WTC11 (cell line): ENCODE results near the gene SYPL1. TPM values are rescaled to one million over a fixed set of nuclear protein-coding genes. Genes with fewer than 3 reads are reported as not detected.

Experiments
- ATAC-seq: fragments of 200-7000 bp; cut with Tn5 transposase; 2 replicates; pipeline ENCODE4 v1.10.0; 2021; ENCODE audit warnings: mild to moderate bottlenecking, moderate library complexity
- CTCF ChIA-PET: fragments of 300-600 bp; sonication (Branson Sonifier 250); formaldehyde crosslinking; loops from one replicate; lab custom pipeline; 2021; ENCODE audit warnings: antibody characterized with exemption; lab: Charles Lee
- POLR2A ChIA-PET: fragments of 350-600 bp; sonication (Branson Sonifier 250); formaldehyde crosslinking; loops from one replicate; lab custom pipeline; 2021; ENCODE audit warnings: antibody characterized with exemption; lab: Charles Lee
- DNase-seq: peaks from one replicate; pipeline ENCODE4 v3.0.0; 2021; ENCODE audit warnings: low spot score
- H3K27ac Mint-ChIP-seq: 2 replicates; pipeline ENCODE4 v1.8.0; 2021; ENCODE audit warnings: mixed read lengths
- H3K27me3 Mint-ChIP-seq: 2 replicates; pipeline ENCODE4 v1.8.0; 2021; ENCODE audit warnings: low read depth, mild to moderate bottlenecking, moderate library complexity, mixed read lengths
- H3K36me3 Mint-ChIP-seq: 2 replicates; pipeline ENCODE4 v1.8.0; 2021; ENCODE audit warnings: mixed read lengths
- H3K4me1 Mint-ChIP-seq: 2 replicates; pipeline ENCODE4 v1.8.0; 2022; ENCODE audit warnings: mixed read lengths
- H3K4me3 Mint-ChIP-seq: 2 replicates; pipeline ENCODE4 v1.8.0; 2021; ENCODE audit warnings: mild to moderate bottlenecking, moderate library complexity, mixed read lengths
- H3K9me3 Mint-ChIP-seq: 2 replicates; pipeline ENCODE4 v1.8.0; 2021; ENCODE audit warnings: mixed read lengths
- ATF1 ChIP-seq: sonication (generic); formaldehyde crosslinking; IDR thresholded peaks from 2 replicates; pipeline ENCODE4 v1.8.1; 2023; ENCODE audit warnings: mild to moderate bottlenecking, moderate library complexity, missing genetic modification reagents
- CREB1 ChIP-seq: sonication (generic); formaldehyde crosslinking; IDR thresholded peaks from 2 replicates; pipeline ENCODE4 v1.8.0; 2023; ENCODE audit warnings: mild to moderate bottlenecking, missing genetic modification reagents
- EMX1 ChIP-seq: fragments of 250-450 bp; sonication (Bioruptor Pico); IDR thresholded peaks from 2 replicates; pipeline ENCODE4 v1.8.0; 2021; ENCODE audit warnings: mild to moderate bottlenecking
- FOXK1 ChIP-seq: sonication (generic); formaldehyde crosslinking; IDR thresholded peaks from 2 replicates; pipeline ENCODE4 v1.8.0; 2022; ENCODE audit warnings: mild to moderate bottlenecking, moderate library complexity, missing genetic modification reagents
- HMGA2 ChIP-seq: fragments of 250-450 bp; sonication (Bioruptor Pico); IDR thresholded peaks from 2 replicates; pipeline ENCODE4 v1.4.0; 2021; ENCODE audit warnings: mild to moderate bottlenecking, moderate library complexity
- NFATC4 ChIP-seq: fragments of 250-450 bp; sonication (Bioruptor Pico); IDR thresholded peaks from 2 replicates; pipeline ENCODE4 v1.9.0; 2021; ENCODE audit warnings: mild to moderate bottlenecking
- NFYB ChIP-seq: sonication (generic); formaldehyde crosslinking; conservative IDR thresholded peaks from 2 replicates; pipeline ENCODE4 v1.8.0; 2022; ENCODE audit warnings: low read depth, missing genetic modification reagents
- RELA ChIP-seq: sonication (generic); formaldehyde crosslinking; IDR thresholded peaks from 2 replicates; pipeline ENCODE4 v1.8.1; 2022; ENCODE audit warnings: missing genetic modification reagents, mild to moderate bottlenecking, borderline replicate concordance
- SMAD4 ChIP-seq: sonication (generic); formaldehyde crosslinking; IDR thresholded peaks from 2 replicates; pipeline ENCODE4 v1.8.0; 2022; ENCODE audit warnings: mild to moderate bottlenecking, missing genetic modification reagents
- total RNA-seq: library from RNA; stranded (reverse); gene quantifications from 3 replicates; pipeline ENCODE4 v1.2.3, GENCODE V29; 2021
- TF ChIP-seq, protein P1 (sequence below): sonication (generic); formaldehyde crosslinking; IDR thresholded peaks from 2 replicates; pipeline ENCODE4 v1.8.1; 2022; ENCODE audit warnings: mild to moderate bottlenecking, missing genetic modification reagents, moderate library complexity, borderline replicate concordance
- TF ChIP-seq, protein P2 (sequence below): sonication (generic); formaldehyde crosslinking; IDR thresholded peaks from 2 replicates; pipeline ENCODE4 v1.8.1; 2023; ENCODE audit warnings: mild to moderate bottlenecking, missing genetic modification reagents
- TF ChIP-seq, protein P3 (sequence below): fragments of 250-450 bp; sonication (Bioruptor Pico); IDR thresholded peaks from 2 replicates; pipeline ENCODE4 v1.9.0; 2021; ENCODE audit warnings: mild to moderate bottlenecking
- TF ChIP-seq, protein P4 (sequence below): sonication (generic); formaldehyde crosslinking; IDR thresholded peaks from 2 replicates; pipeline ENCODE4 v1.8.0; 2022; ENCODE audit warnings: missing genetic modification reagents
- TF ChIP-seq, protein P5 (sequence below): sonication (generic); formaldehyde crosslinking; IDR thresholded peaks from 2 replicates; pipeline ENCODE4 v1.8.0; 2023; ENCODE audit warnings: missing genetic modification reagents, mild to moderate bottlenecking, borderline replicate concordance
- TF ChIP-seq, protein P6 (sequence below): sonication (generic); formaldehyde crosslinking; IDR thresholded peaks from 2 replicates; pipeline ENCODE4 v1.8.0; 2022; ENCODE audit warnings: mild to moderate bottlenecking, missing genetic modification reagents

The SYPL1 gene
- total RNA-seq, 1 experiment from 2014 or later: 54.8 TPM

DNA sequence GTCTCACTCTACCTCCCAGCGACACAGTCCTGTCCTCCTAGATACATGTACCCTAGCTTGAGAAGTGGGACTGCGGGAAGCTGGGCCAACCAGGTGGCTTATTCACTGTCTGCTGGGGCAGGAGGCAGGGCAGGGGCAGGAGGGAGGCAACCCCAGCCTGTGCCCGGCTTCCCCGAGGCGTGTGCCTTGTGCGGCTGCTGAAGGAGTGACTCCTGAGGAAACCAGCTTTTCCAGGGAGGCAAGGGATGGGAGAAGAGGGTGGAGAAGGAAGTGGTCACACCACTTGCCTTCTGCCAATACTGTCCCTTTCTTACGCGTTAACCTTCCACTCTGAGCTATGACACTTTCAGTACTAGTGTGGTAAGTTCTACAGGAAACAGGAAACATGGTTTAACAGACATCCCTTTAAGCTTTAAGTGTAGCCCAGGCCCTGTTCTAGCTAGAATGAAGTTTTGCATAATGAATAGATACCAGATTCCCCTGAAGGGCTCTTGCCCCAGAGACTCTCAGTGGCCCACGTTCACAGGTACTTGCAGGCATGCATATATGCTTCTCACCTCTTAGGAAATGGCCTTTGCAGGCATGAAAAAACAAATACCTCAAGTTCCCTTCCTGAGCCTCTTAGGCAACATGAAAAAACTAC, 40.6 kb downstream of the SYPL1 start:
- ChIA-PET POLR2A (no interaction called here), CTCF (interaction anchor here (1.1 to 2.3 kb wide), 5 partner anchors 29 to 105 kb away, joined by 3 to 13 read pairs (median 4); no protein-coding TSS in a partner anchor)
- peak; percentile 39; the same call in 1 of the 2 replicates for ATAC-seq
- DNase-seq: no peak
- Mint-ChIP-seq H3K4me1 (peaks cover 20% of the 10 kb centered on the region), H3K27ac (no peak overlapping the region), H3K27me3 (no peaks in the 10 kb centered on the region), H3K9me3 (no peaks in the 10 kb centered on the region), H3K4me3 (no peak overlapping the region), H3K36me3 (no peaks in the 10 kb centered on the region)
- no peak for TF ChIP-seq FOXK1 (CRISPR knock-in tag)
- no peak for TF ChIP-seq SMAD4
- TF ChIP-seq NFYB (CRISPR knock-in tag): no peak
- no peak for TF ChIP-seq NFATC4 (CRISPR knock-in tag)
- TF ChIP-seq, protein P1, sequence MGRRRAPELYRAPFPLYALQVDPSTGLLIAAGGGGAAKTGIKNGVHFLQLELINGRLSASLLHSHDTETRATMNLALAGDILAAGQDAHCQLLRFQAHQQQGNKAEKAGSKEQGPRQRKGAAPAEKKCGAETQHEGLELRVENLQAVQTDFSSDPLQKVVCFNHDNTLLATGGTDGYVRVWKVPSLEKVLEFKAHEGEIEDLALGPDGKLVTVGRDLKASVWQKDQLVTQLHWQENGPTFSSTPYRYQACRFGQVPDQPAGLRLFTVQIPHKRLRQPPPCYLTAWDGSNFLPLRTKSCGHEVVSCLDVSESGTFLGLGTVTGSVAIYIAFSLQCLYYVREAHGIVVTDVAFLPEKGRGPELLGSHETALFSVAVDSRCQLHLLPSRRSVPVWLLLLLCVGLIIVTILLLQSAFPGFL (CRISPR knock-in tag): no peak
- TF ChIP-seq, protein P2, sequence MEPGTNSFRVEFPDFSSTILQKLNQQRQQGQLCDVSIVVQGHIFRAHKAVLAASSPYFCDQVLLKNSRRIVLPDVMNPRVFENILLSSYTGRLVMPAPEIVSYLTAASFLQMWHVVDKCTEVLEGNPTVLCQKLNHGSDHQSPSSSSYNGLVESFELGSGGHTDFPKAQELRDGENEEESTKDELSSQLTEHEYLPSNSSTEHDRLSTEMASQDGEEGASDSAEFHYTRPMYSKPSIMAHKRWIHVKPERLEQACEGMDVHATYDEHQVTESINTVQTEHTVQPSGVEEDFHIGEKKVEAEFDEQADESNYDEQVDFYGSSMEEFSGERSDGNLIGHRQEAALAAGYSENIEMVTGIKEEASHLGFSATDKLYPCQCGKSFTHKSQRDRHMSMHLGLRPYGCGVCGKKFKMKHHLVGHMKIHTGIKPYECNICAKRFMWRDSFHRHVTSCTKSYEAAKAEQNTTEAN (CRISPR knock-in tag): no peak
- TF ChIP-seq RELA (CRISPR knock-in tag): no peak
- no peak for TF ChIP-seq CREB1 (CRISPR knock-in tag)
- TF ChIP-seq, protein P3, sequence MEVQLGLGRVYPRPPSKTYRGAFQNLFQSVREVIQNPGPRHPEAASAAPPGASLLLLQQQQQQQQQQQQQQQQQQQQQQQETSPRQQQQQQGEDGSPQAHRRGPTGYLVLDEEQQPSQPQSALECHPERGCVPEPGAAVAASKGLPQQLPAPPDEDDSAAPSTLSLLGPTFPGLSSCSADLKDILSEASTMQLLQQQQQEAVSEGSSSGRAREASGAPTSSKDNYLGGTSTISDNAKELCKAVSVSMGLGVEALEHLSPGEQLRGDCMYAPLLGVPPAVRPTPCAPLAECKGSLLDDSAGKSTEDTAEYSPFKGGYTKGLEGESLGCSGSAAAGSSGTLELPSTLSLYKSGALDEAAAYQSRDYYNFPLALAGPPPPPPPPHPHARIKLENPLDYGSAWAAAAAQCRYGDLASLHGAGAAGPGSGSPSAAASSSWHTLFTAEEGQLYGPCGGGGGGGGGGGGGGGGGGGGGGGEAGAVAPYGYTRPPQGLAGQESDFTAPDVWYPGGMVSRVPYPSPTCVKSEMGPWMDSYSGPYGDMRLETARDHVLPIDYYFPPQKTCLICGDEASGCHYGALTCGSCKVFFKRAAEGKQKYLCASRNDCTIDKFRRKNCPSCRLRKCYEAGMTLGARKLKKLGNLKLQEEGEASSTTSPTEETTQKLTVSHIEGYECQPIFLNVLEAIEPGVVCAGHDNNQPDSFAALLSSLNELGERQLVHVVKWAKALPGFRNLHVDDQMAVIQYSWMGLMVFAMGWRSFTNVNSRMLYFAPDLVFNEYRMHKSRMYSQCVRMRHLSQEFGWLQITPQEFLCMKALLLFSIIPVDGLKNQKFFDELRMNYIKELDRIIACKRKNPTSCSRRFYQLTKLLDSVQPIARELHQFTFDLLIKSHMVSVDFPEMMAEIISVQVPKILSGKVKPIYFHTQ (CRISPR knock-in tag): no peak

DNA sequence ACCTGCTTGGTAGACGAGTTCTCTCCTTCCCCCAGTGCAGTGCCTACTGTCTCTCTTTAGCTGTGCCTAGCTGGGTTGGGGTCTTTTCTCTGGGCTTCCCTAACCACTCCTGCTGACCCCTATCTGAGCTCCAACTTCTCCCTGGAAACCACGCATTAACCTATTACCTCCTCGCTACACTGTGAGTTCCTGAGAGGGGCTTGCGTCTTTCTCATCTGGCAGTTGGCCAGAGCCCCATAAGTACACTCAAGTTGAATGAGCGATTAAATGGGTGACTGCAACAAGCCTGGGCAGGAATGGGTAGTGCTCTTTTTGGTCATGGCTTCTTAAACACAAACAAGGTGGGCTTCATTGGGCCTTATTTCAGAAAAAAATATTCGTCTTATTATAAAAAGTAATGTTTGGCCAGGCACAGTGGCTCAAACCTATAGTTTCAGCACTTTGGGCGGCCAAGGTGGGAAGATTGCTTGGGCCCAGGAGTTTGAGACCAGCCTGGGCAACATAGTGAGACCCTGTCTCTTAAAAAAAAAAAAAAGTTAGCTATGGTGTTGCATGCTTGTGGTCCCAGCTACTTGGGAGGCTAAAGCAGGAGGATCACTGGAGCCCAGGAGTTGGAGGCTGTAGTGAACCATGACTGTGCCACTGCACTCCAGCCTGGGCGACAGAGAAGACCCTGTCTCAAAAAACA, 41.4 kb downstream of the SYPL1 start:
- DNase-seq: no peak
- ChIA-PET CTCF (interaction anchor here (1.2 to 2.3 kb wide), 2 partner anchors 32 to 83 kb away, joined by 3 to 13 read pairs; no protein-coding TSS in a partner anchor), POLR2A (no interaction called here)
- Mint-ChIP-seq H3K4me3 (no peak overlapping the region), H3K9me3 (no peaks in the 10 kb centered on the region), H3K27me3 (no peaks in the 10 kb centered on the region), H3K27ac (0 out of 2 replicates have a peak overlapping the region, but pooled peaks have one; percentile 15), H3K4me1 (peaks cover 24% of the 10 kb centered on the region), H3K36me3 (no peaks in the 10 kb centered on the region)
- TF ChIP-seq, protein P4, sequence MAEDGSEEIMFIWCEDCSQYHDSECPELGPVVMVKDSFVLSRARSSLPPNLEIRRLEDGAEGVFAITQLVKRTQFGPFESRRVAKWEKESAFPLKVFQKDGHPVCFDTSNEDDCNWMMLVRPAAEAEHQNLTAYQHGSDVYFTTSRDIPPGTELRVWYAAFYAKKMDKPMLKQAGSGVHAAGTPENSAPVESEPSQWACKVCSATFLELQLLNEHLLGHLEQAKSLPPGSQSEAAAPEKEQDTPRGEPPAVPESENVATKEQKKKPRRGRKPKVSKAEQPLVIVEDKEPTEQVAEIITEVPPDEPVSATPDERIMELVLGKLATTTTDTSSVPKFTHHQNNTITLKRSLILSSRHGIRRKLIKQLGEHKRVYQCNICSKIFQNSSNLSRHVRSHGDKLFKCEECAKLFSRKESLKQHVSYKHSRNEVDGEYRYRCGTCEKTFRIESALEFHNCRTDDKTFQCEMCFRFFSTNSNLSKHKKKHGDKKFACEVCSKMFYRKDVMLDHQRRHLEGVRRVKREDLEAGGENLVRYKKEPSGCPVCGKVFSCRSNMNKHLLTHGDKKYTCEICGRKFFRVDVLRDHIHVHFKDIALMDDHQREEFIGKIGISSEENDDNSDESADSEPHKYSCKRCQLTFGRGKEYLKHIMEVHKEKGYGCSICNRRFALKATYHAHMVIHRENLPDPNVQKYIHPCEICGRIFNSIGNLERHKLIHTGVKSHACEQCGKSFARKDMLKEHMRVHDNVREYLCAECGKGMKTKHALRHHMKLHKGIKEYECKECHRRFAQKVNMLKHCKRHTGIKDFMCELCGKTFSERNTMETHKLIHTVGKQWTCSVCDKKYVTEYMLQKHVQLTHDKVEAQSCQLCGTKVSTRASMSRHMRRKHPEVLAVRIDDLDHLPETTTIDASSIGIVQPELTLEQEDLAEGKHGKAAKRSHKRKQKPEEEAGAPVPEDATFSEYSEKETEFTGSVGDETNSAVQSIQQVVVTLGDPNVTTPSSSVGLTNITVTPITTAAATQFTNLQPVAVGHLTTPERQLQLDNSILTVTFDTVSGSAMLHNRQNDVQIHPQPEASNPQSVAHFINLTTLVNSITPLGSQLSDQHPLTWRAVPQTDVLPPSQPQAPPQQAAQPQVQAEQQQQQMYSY (CRISPR knock-in tag): no peak
- TF ChIP-seq, protein P5, sequence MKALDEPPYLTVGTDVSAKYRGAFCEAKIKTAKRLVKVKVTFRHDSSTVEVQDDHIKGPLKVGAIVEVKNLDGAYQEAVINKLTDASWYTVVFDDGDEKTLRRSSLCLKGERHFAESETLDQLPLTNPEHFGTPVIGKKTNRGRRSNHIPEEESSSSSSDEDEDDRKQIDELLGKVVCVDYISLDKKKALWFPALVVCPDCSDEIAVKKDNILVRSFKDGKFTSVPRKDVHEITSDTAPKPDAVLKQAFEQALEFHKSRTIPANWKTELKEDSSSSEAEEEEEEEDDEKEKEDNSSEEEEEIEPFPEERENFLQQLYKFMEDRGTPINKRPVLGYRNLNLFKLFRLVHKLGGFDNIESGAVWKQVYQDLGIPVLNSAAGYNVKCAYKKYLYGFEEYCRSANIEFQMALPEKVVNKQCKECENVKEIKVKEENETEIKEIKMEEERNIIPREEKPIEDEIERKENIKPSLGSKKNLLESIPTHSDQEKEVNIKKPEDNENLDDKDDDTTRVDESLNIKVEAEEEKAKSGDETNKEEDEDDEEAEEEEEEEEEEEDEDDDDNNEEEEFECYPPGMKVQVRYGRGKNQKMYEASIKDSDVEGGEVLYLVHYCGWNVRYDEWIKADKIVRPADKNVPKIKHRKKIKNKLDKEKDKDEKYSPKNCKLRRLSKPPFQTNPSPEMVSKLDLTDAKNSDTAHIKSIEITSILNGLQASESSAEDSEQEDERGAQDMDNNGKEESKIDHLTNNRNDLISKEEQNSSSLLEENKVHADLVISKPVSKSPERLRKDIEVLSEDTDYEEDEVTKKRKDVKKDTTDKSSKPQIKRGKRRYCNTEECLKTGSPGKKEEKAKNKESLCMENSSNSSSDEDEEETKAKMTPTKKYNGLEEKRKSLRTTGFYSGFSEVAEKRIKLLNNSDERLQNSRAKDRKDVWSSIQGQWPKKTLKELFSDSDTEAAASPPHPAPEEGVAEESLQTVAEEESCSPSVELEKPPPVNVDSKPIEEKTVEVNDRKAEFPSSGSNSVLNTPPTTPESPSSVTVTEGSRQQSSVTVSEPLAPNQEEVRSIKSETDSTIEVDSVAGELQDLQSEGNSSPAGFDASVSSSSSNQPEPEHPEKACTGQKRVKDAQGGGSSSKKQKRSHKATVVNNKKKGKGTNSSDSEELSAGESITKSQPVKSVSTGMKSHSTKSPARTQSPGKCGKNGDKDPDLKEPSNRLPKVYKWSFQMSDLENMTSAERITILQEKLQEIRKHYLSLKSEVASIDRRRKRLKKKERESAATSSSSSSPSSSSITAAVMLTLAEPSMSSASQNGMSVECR: no peak
- TF ChIP-seq EMX1 (no peak), NFATC4 (CRISPR knock-in tag) (no peak), HMGA2 (CRISPR knock-in tag) (no peak), ATF1 (CRISPR knock-in tag) (no peak)
- TF ChIP-seq, protein P6, sequence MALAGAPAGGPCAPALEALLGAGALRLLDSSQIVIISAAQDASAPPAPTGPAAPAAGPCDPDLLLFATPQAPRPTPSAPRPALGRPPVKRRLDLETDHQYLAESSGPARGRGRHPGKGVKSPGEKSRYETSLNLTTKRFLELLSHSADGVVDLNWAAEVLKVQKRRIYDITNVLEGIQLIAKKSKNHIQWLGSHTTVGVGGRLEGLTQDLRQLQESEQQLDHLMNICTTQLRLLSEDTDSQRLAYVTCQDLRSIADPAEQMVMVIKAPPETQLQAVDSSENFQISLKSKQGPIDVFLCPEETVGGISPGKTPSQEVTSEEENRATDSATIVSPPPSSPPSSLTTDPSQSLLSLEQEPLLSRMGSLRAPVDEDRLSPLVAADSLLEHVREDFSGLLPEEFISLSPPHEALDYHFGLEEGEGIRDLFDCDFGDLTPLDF (CRISPR knock-in tag): no peak
- no peak for ATAC-seq
